Measurements from ENCODE around the gene SKIDA1. TPM values are rescaled to one million over a fixed set of nuclear protein-coding genes. Genes with fewer than 3 reads are reported as not detected.

SKIDA1 gene
- total and polyA plus RNA-seq, 2 of the 4 experiments (the other 2 are of a cell fraction): 0.36 to 0.72 TPM

DNA sequence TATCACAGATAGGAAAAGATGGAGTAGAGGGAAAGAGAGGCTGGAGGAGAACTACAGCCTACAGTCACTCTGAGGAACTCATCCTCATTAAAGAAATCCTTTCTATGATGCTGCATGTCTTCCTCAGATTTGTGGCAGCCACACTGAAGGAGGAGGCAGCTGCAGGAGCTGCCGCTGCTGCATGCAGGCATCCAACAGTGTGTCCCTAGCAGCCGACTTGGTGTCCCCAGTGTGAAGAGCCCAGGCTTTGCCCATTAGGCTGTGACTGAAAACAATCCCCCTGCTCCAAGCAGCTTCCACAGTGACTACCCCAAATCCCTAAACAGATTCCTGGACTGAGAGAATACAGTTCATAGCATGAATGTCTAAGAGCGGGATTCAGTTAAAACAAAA, 23.1 kb downstream of the SKIDA1 start:
- POLR2A ChIA-PET (ENCODE audit: unreplicated experiment): no interaction called here
- Histone ChIP-seq H4K5ac (ENCODE audit: low read depth, low read length) (no peak overlapping the region), H3K4ac (ENCODE audit: low read depth, low read length) (no peak overlapping the region)

More for the DNA sequence above, 23.1 kb downstream of the SKIDA1 start:
- BruUV-seq (replicated peaks): no TSS peak
- Histone ChIP-seq H3K9me3 (ENCODE audit: control insufficient read depth, insufficient read depth, low read length) (no peaks in the 10 kb centered on the region), H3K4me3 (ENCODE audit: insufficient read depth, low read depth, low read length) (no peak overlapping the region), H2AK5ac (ENCODE audit: low read depth, low read length) (no peak overlapping the region), H3K9ac (ENCODE audit: low read depth, low read length) (no peak overlapping the region), H3K9me1 (ENCODE audit: insufficient read depth, low read length) (no peaks in the 10 kb centered on the region), H3K79me1 (ENCODE audit: low read depth in 1 of 2, low read length in 2 of 2) (no peaks in the 10 kb centered on the region), H2BK15ac (ENCODE audit: low read depth, low read length) (no peak overlapping the region), H4K20me1 (ENCODE audit: insufficient read depth, low read length) (no peaks in the 10 kb centered on the region), H4K8ac (ENCODE audit: low read depth in 2 of 2, low read length in 2 of 2) (no peak overlapping the region), H3K4me1 (ENCODE audit: control insufficient read depth, insufficient read depth, low read length) (no peaks in the 10 kb centered on the region), H3K56ac (ENCODE audit: extremely low read depth, insufficient read depth, low read length) (no peak overlapping the region), H3K27me3 (ENCODE audit: control insufficient read depth, insufficient read depth, low read length) (peaks cover 9% of the 10 kb centered on the region), H3K23ac (ENCODE audit: low read depth, low read length) (no peak overlapping the region), H2AFZ (replicated peaks; ENCODE audit: low read length, poor library complexity) (no peak overlapping the region), H3K36me3 (ENCODE audit: control insufficient read depth, insufficient read depth, low read length) (no peaks in the 10 kb centered on the region), H2BK120ac (ENCODE audit: low read depth, low read length) (no peak overlapping the region), H3K14ac (replicated peaks; ENCODE audit: low read depth, low read length) (no peak overlapping the region), H2BK5ac (ENCODE audit: low read depth, low read length, poor library complexity, severe bottlenecking) (no peak overlapping the region), H3K18ac (ENCODE audit: low read depth, low read length) (no peak overlapping the region), H2AK9ac (replicated peaks; ENCODE audit: low read depth, low read length, poor library complexity) (no peak overlapping the region), H3K27ac (ENCODE audit: insufficient read depth, low read length) (no peak overlapping the region), H2BK20ac (ENCODE audit: low read depth, low read length) (no peak overlapping the region), H4K91ac (ENCODE audit: insufficient read depth, low read depth, low read length) (no peak overlapping the region), H3K4me2 (ENCODE audit: low read depth, low read length) (no peak overlapping the region)
- dilution Hi-C loops (cut with HindIII; ENCODE audit: low sequenced_read_pairs, unreplicated experiment): no loop called here
- no peak for ATAC-seq (ENCODE audit: low read depth)
- intact Hi-C loops (cut with micrococcal nuclease): no loop called here
- no peak for DNase-seq
- no CpG with 5 or more reads among the region's 3 CpGs for WGBS, 2 experiments (ENCODE audit: extremely low coverage in 2 of 2, insufficient read length in 1 of 2)
- in situ Hi-C loops (cut with MboI; ENCODE audit: low sequenced_read_pairs): loop anchor here (25.0 kb wide), 3 partner anchors 810 to 1110 kb away; partner anchors contain the start of genes BMI1 and COMMD3
- CTCF ChIA-PET: interaction anchor here (0.8 kb wide), 1 partner anchor 16 kb away, joined by 3 read pairs; no protein-coding TSS in a partner anchor
- TF ChIP-seq MAZ (IDR thresholded peaks at IDR 0.05; ENCODE audit: borderline replicate concordance, low read depth, low read length) (no peak), RAD21 (IDR thresholded peaks at IDR 0.05; ENCODE audit: low read length) (no peak), FOS (IDR thresholded peaks at IDR 0.05; ENCODE audit: low read depth, low read length) (no peak), MAFK (IDR thresholded peaks at IDR 0.05; ENCODE audit: low read depth, low read length) (no peak), SMC3 (IDR thresholded peaks at IDR 0.05; ENCODE audit: low read depth, low read length) (no peak)
- TF ChIP-seq, protein P1, sequence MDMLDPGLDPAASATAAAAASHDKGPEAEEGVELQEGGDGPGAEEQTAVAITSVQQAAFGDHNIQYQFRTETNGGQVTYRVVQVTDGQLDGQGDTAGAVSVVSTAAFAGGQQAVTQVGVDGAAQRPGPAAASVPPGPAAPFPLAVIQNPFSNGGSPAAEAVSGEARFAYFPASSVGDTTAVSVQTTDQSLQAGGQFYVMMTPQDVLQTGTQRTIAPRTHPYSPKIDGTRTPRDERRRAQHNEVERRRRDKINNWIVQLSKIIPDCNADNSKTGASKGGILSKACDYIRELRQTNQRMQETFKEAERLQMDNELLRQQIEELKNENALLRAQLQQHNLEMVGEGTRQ (IDR thresholded peaks at IDR 0.05; ENCODE audit: low read depth, low read length): no peak
